LoVo (cell line): ENCODE measurements around the gene GNPTAB.

Experiments used
- DNase-seq: peaks from one replicate; pipeline ENCODE4 v3.0.0-alpha.2; 2016; ENCODE audit warnings: low spot score

Gene GNPTAB

DNA sequence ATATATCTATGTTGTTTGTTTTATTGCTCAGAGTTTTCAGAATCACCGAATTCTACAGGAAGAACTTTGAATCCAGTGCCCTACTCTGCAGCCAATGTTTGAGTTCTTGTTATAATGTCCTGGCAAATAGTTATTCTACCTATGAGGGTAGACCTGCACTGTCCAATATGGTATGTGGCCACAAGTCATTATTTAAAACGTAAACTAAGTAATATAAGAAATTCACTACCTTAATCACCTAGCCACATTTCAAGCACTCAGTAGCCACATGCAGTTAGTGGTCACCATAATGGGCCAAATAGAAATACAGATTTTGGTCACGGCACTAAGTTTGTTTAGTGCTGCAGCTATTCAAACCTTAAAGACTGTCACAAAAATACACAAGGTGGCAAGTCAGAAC lies 26.4 kb downstream of the GNPTAB start:
- DNase-seq, result no peak

DNA sequence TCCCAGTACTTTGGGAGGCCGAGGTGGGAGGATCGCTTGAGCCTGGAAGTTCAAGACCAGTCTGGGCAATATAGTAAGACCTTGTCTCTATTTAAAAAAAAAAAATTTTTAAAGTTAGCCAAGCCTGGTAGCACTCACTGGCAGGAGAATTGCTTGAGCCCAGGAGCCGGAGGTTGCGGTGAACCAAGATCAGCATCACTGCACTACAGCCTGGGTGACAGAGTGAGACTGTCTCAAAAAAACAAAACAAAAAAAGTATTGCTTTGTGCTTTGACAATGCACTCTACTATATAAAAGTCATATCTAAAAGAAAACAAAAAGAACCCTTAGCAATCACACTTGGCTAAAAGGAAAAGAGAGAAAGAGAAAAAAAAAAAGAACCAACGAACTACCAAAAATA lies 26.8 kb downstream of the GNPTAB start:
- no peak for DNase-seq

DNA sequence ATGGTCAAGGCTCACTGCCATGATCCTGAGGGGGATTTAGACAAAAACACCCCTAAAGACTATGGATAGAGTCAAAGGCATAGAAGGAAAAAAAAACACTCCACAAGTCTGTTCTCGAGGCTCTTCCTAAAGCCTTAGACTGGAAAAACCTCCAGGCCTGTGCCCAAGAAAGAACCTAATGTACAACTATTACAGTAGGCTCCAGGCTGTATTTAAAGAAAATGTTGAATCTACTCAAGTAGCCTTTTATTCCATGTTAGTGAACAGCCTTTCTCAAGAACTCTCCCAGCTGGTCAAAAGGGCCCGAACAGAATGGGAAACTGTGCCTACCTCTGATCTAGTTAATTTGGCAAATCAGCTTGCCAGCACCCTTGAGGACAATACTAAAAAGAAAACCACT lies 28.3 kb downstream of the GNPTAB start:
- DNase-seq, result no peak

DNA sequence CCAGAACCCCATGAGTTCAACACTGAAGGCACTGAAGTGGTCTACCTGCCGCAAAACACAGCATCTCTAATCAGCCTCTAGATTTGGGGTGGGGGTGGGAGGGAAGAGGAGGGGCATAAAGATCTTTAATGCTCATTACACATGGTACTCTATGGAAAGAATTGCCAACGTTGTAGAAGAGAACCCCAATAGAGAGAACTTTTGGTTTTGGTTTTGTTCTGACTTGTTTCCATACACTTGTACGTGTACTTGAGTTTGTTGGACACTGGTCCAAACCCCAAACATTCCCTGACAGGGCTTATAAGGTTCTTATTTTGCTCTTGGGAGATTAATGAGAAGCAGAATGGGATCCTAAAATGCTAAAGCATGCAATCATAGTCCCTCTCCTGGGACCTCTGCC lies 31.0 kb downstream of the GNPTAB start:
- no peak for DNase-seq

DNA sequence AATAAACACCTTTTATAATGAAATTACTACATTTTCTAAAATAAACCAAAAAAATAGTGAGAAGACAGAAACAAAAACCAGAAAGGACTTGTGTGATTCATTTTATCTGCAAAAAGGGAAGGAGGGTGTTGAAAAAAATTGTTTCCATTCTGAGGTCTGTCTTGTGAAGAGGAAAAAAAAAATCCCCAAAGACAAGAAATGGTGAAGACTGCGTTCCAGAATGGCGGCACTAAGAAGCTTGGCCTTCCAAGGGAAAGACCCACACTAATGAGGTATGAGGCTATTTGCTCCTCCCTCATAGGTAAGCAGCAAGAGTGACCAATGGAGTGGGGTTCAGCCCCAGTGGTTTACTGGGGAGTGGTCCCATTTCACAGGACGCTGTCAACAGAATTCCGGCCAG lies 35.0 kb downstream of the GNPTAB start:
- no peak for DNase-seq

DNA sequence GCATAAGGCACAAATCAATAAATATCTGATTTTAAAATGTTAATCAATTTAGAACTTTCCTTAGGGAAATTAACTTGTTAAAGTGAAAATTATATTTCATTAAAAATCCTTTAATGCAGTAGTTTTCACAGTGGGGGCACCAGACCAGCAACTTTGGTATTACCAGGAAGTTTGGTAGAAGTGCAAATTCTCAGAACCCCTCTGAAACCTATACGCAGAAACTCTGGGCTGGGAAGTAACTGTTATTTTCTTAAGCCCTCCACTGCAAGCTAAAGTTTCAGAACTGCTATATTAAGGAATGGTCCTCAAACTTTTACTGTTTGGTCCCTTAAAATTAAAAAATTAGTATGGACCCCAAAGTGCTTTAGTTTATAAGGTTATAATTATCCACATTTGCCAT lies 35.7 kb downstream of the GNPTAB start:
- no peak for DNase-seq

DNA sequence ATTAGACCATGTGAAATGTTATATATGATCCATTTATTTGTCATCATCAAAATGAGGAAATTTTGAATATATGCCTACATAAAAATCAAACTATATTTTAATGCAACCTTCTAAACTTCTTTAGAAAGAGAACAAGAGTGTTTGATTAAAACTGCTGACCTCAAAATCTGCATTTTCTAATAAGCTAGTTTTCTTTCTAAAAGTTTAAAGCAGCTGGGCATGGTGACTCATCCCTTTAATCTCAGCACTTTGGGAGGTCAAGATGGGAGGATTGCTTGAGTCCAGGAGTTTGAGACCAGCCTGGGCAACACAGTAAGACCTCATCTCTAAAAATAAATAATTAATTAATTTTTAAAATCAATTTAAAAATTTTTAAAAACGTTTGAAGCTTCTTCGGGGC lies 36.2 kb downstream of the GNPTAB start:
- no peak for DNase-seq

DNA sequence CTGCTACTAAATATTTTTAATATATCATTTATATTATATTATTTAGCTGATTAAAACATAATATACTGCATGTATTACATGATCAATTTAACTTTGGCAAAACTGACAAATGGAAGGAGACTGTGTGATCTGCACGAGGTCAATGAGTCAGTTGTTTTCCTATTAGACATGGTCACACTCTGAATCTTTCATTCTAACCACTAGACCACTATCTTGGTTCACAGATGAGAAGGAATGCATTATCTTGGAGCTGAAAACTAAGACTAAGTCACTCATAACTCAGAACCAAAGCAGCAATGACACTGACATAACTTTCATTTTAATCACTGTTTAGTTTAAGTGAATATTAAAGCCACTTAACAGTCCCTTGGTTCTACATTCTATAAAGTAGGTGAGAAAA lies 37.4 kb downstream of the GNPTAB start:
- DNase-seq, result no peak

DNA sequence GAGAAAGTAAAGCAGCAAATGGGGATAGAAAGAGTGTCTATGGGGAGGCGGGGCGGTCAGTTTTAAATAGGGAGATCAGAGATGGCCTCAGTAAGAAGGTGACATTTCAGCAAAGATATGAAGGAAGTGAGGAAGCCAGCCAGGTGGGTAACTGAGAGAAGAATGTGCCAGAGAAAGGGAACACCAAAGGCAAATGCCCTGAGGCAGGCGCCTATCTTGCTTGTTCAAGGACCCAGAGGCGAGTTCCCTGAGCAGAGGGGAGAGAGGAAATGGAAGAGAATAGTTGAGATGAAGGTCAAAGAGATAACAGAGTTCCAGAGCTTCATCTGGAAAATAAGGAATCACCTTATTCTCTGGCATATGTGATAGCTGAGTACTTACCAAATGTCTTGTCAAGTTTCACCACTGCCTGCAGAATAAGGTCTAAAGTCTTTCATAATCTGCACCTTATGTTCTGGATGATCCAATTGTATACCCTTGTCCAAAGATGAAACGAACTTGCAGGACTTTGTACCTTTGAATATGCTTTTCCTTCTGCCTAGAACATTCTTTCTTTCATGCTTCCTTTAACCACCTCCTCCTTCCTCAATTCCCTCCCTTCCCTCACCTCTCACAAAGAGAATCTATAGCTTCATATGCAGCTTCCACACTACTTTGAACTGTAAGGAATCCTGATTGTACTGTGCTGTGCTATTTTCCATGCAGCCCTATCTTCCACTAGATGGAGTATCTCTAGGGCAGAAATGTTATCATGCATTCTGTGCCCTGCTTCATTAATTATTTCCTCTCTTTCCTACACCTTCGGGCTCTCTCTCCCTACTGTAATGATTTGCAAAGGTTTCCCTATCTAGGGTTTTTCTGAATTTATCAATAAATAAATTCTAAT lies 38.5 kb downstream of the GNPTAB start:
- DNase-seq, result no peak

DNA sequence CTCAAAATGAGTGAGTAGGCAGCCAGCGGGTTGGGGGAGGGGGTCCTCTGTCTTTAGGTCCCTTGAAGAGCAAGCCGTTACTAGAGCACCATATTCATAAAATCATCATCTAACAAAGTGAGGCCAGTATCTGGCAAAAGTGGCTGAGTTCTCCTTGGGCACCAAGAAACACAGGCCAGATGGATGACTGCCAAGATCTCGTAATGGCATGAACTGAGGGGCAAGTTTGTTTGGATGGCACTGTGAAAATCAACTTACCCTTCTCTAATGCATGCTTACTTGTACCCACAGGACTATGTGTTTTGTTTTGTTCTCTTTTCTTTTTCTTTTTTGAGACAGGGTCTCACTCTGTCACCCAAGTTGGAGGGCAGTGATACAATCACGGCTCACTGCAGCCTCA lies 41.6 kb downstream of the GNPTAB start:
- no peak for DNase-seq

DNA sequence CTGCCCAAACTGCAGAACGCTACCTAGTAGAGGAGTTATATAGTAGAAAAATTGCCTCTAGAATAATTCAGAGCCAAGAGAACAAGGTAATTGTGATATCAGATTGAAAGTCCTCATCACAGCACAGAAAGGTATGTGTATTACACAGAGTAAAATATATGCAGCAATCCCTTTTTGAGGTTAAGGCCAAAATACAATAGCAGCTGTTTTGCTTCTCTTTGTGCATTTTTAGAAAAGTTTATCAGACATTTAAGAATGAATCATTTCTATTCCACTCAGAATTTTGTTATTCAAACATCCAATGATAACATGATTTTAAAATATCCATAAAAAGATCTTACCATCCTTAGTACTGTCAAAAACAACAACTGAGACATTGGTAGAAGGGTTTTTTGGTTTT lies 45.1 kb downstream of the GNPTAB start:
- no peak for DNase-seq

DNA sequence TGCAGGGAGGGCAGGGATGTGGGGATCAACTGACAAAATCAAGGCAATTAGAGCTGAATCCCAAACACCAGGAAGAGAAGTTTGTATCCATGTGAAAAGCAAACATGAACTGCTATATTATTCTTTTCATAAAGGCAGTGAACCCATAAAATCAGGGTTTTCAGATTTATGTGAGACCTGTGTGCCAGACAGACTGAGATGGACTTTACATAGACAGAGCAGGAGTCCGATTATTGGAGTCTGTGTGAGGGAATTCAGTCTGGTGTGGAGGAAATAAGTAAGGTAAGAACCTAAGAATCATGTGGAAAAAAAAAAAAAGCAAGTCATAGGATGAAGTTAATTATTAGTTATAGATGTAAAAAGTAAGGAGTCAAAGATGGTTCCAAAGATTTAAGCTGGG lies 46.4 kb downstream of the GNPTAB start:
- DNase-seq, result no peak

DNA sequence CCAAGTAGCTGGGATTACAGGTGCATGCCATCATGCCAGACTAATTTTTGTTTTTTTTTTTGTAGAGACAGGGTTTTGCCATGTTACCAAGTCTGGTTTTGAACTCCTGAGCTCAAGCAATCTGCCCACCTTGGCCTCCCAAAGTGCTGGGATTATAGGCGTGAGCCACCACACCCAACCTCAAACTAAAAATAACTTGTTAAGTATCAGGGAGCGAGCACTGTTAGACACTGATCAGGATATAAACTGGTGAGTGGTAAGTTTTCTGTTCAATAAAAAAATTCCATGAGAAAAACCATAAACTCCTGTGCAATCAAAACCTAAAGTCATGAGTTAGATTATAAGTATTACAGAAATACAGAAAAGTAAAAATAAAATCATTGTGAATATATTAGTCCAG lies 46.9 kb downstream of the GNPTAB start:
- DNase-seq, result no peak

DNA sequence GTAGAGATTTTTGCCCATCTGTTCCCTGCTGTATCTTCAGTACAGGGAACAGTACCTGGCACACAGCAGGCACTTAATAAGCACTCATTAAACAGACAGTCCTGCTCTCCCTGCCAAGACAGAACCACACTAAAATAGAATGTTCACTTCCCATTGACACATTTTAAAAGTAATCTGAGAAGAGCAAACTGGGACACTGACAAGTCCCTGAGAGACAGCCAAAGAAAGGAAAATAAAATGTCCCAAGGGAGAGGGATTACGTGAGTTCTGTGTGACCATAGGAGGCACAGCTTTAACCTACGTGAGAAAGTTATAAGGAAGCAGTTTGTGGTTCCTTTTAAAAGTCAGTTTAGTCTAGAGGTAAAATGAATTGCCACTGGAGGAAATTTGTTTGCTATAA lies 47.6 kb downstream of the GNPTAB start:
- DNase-seq, result no peak

DNA sequence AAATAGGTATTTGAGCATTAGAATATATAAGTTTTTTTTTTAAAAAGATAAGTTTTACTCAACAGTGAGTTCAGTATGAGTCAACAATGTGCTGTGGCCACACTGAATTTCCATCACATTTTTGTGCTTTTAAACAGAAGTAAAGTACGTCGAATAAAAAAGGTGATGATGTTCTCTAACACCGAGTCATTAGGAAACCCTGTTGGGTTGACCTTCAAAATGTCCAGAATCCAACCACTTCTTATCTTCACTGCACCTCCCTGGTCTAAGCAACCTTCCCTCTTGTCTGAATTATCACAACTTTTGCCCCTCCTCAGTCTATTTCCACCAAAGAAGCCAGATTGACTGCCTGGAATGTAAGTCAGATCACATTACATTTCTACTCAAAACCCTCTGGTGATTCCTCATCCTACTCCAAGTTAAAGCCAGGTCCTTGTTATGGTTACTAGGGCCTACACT lies 48.5 kb downstream of the GNPTAB start:
- no peak for DNase-seq

DNA sequence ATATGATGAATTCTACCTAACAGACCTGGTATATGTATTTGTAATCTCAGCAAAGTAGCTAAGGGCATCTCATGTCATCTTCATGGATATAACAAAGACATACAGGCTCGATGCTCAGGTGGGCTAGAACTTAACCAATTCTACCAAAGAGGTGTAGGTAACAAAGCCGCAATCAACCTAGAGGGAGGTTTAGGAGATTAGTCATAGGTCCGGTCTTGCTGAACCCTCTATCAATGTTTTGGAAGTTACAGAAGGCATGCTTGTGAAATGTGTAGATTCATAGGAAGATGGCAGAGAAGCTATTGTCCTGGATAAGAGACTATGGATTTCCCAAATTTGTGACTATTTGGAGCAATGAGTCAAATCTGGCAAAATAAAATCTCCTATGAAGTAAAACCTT lies 48.9 kb downstream of the GNPTAB start:
- no peak for DNase-seq

DNA sequence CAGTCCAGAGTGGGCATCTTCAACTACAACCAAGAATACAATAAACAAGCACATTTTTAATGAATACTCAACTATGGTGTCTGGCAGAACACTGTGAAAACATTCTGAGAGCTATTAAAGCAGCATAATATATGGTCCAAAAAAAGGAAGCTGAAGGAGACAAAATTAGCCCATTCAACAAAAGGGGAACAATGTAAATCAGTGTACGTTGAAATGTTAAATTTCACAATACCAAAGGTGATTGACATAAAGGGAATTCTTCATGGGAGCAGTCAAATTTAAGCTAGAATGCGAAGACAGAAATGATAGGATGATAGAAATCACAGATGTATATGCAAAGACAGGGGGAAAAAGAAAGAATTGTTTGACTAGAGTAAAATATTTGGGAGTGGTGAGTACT lies 50.2 kb downstream of the GNPTAB start:
- DNase-seq, result no peak

DNA sequence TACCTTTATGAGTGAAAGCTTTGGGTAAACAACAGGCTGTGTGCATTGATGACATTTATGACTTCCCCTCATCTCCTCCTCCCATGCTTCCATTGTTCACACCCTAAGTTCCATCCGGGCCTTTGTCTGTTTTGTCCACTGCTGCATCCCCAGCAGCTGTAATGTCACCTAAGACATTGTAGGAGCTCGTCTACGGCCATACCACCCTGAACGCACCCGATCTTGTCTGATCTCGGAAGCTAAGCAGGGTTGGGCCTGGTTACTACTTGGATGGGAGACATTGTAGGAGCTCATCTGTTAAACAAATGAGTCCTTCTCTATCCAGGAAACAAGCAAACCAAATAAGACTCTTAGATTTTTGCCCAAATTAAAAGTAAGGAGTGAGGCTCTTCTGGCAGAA lies 51.1 kb downstream of the GNPTAB start:
- DNase-seq, result no peak

DNA sequence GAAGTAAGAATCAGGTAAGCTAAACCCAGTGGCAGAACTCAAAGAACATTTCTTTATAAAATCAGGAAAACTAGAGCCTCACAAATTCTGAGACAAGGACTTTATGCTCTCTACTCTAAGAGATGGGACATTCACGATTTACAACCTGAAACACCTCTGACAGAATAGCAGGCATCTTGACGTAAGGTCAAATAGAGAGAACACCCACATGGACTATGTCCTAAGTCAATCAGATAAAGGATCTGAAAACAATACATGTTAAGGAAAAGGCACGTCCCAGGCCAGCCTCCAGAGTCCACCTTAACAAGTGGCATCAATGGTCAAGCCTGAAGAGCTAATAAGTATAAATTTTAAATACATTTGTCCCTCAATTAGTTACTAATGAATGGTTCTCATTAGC lies 51.6 kb downstream of the GNPTAB start:
- DNase-seq, result no peak

DNA sequence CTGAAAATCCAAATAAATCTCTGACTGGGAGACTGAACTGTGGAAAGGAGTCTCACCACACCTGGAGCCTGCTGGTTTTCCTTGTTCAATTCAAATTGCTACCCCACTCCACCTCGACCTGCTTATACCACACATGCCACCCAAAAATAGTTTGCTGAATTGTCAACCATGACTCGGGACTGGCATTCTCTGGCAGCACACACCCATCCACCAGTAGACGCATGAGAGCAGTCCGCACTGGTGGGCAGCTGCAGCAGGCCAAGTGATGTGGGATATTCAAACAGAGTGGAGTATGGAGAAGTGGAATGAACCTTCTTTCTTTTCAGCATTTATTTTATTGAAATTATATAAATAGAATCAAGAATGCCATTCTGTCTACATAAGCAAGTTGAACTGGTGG lies 52.8 kb downstream of the GNPTAB start:
- DNase-seq, result no peak

DNA sequence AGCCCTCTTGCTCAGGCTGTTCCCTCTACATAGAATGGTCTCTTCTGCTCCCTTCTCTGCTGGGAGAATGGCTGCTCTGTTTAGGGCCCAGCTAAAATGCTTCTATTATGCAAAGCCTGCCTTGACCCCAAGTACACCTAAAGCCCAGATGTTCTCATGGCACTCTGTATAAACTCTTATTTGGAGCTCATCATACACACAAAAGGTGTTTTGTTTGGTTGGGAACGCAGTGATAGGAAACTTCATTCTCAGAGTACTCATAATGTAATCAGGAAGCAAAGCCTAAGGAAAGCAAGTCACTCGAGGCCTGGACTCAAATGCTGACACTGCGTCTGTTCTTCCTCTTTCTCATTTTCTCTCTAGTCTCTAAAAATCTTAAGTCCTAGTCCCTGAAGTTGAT lies 53.3 kb downstream of the GNPTAB start:
- no peak for DNase-seq

DNA sequence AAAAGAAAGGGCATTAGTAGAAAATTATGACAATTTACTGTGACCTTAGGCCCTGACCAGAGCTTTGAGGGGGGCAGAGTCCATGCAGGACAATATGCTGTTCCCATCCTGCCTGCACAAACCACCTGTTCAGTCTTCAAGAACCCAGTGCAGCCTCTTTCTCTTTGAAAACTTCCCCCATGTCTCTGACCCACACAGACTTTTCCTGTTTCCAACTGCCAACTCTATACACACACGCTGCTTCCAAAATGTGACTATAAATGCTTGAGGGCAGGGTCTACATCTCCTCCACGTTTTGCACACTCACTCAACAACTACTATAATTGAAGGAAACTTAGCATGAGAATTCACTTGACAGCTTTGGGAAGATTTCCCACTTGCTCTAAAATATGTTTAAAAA lies 54.9 kb downstream of the GNPTAB start:
- DNase-seq, result no peak

DNA sequence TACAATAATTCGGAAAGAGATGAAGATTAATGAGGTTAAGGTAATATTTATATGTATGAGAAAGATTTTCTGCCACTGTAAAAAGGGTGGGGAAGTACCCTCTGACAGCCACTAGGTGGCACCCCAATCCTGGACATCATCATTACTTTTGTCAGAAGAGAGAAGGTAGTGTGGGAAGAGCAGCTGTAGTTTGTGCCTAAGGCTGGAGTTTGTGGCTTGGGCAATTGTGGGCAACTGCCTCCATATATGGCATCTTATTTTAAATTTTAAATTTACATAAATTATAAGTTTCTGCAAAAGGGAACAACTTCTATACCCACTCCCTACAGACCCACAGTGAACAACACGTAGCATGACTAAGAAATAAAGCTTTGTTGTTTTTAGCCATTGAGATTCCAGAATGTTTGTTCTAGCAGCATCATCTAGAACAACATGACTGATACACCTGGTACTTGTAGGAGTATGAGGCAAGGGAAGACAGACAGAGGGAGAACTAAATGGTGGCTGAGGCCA lies 57.1 kb downstream of the GNPTAB start:
- DNase-seq, result peak; percentile 78
